Smooth muscle cell (in vitro differentiated cells): ENCODE results near the gene PPP1R37. TPM values are rescaled to one million over a fixed set of nuclear protein-coding genes. Genes with fewer than 3 reads are reported as not detected.

Experiments used
- DNase-seq: peaks from one replicate; lab custom pipeline; 2025; ENCODE audit not compliant: unreplicated experiment; lab: John Stamatoyannopoulos, UW
- H2AFZ ChIP-seq: fragments of 200-600 bp; sonication (generic); 2 replicates; pipeline ENCODE4 v1.6.0; 2016; ENCODE audit warnings: antibody characterized with exemption, low read depth, mild to moderate bottlenecking
- H3F3A ChIP-seq: fragments of 200-600 bp; sonication (generic); 2 replicates; pipeline ENCODE4 v1.6.0; 2017; ENCODE audit warnings: antibody characterized with exemption, low read depth
- H3K27ac ChIP-seq: fragments of 200-600 bp; sonication (generic); 2 replicates; pipeline ENCODE4 v1.5.1; 2016; ENCODE audit warnings: low read depth, mild to moderate bottlenecking
- H3K27me3 ChIP-seq: fragments of 200-600 bp; sonication (generic); 2 replicates; pipeline ENCODE4 v1.6.1; 2016; ENCODE audit warnings: low read depth, mild to moderate bottlenecking
- H3K36me3 ChIP-seq: fragments of 200-600 bp; sonication (generic); 2 replicates; pipeline ENCODE4 v1.5.1; 2016; ENCODE audit warnings: low read depth
- H3K4me1 ChIP-seq: fragments of 200-600 bp; sonication (generic); 2 replicates; pipeline ENCODE4 v1.5.1; 2016; ENCODE audit warnings: low read depth
- H3K4me2 ChIP-seq: fragments of 200-600 bp; sonication (generic); 2 replicates; pipeline ENCODE4 v1.6.0; 2016; ENCODE audit warnings: mild to moderate bottlenecking
- H3K4me3 ChIP-seq: fragments of 200-600 bp; sonication (generic); 2 replicates; pipeline ENCODE4 v1.5.1; 2016; ENCODE audit warnings: mild to moderate bottlenecking
- H3K79me2 ChIP-seq: fragments of 200-600 bp; sonication (generic); 2 replicates; pipeline ENCODE4 v1.6.0; 2016; ENCODE audit warnings: low read depth, mild to moderate bottlenecking
- H3K9ac ChIP-seq: fragments of 200-600 bp; sonication (generic); 2 replicates; pipeline ENCODE4 v1.6.0; 2016; ENCODE audit warnings: low read depth
- H3K9me3 ChIP-seq: fragments of 200-600 bp; sonication (generic); replicated peaks from 2 replicates; pipeline ENCODE4 v1.5.1; 2016; ENCODE audit warnings: low read depth
- H4K20me1 ChIP-seq: fragments of 200-600 bp; sonication (generic); 2 replicates; pipeline ENCODE4 v1.6.0; 2016; ENCODE audit warnings: low read depth
- WGBS: methylation state at CpG from one replicate; pipeline ENCODE4 v1.1.7; 2016; ENCODE audit warnings: low lambda C conversion rate; 5-methylcytosine and 5-hydroxymethylcytosine counted together
- polyA plus RNA-seq: library from polyadenylated mRNA; unstranded; fragments of >200 nt; fragmentation: Nextera tagmentation; extraction: Ambion mirVana; gene quantifications from 2 replicates; pipeline ENCODE4 v1.2.1, GENCODE V29; 2016
- total RNA-seq: library from RNA; depleted of rRNA; stranded (reverse); fragments of >200 nt; gene quantifications from 2 replicates; pipeline ENCODE4 v1.2.3, GENCODE V29; 2014
- TF ChIP-seq, protein P1 (sequence below): fragments of 200-600 bp; sonication (generic); IDR thresholded peaks from 2 replicates; pipeline ENCODE4 v1.5.1; 2017; ENCODE audit warnings: borderline replicate concordance, mild to moderate bottlenecking, antibody characterized with exemption; ENCODE audit not compliant: insufficient read depth, poor library complexity, severe bottlenecking

PPP1R37 gene
- total and polyA plus RNA-seq, 2 experiments from 2014 or later: 8.2 to 11.7 TPM

DNA sequence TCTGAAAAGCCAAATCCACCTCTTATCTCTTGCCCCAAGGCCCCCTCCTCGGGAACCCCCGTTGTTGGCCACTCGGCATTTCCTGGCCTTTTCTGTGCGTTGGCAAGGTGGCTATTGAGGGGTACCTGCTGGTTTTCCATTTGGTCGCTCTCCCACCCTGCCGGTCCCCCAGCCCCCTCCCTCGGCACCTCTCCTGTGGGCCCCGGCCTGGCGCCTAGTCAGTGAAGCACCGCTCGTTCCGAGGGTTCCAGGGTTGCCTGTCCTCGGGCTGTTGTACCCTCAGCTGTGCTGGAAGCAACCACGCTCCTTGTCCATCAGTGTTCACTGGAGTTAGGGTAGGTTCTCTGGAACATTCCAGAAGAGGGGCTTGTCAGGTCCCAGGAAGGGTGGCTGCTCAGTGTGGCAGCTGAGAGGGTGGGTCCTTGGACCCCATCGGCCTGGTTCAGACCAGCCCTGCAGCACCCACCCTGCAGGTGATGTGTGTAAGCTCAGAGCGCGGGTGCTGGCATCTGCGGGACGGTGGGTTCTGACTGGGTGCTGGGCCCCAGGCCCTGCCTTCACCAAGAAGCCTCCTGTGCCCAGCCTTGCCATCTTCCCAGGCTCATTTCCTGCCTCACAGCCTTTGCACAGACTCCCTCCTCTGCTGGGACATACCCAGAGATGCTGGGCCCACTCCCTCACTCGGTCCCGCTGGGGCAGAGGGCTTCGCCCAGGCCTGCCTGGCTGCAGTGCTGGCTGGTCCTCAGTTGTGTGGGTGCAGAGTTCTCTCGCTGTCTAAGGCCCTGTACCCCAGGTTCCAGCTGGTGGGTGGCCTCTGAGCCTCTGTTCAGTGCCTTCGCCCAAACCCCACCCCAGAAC, 46.5 kb downstream of the PPP1R37 start:
- H3K9ac ChIP-seq: no peak overlapping the region
- H3K36me3 ChIP-seq: no peaks in the 10 kb centered on the region
- no peaks in the 10 kb centered on the region for H3F3A ChIP-seq
- 98% methylated on average over 24 of the region's 24 CpGs for WGBS
- no peaks in the 10 kb centered on the region for H3K4me1 ChIP-seq
- no peak overlapping the region for H3K4me2 ChIP-seq
- no peak overlapping the region for H2AFZ ChIP-seq
- peaks cover 9% of the 10 kb centered on the region for H3K79me2 ChIP-seq
- H4K20me1 ChIP-seq: peaks cover 60% of the 10 kb centered on the region
- DNase-seq: no peak
- H3K27ac ChIP-seq: no peak overlapping the region
- no peaks in the 10 kb centered on the region for H3K9me3 ChIP-seq
- no peaks in the 10 kb centered on the region for H3K27me3 ChIP-seq
- H3K4me3 ChIP-seq: no peak overlapping the region
- TF ChIP-seq, protein P1, sequence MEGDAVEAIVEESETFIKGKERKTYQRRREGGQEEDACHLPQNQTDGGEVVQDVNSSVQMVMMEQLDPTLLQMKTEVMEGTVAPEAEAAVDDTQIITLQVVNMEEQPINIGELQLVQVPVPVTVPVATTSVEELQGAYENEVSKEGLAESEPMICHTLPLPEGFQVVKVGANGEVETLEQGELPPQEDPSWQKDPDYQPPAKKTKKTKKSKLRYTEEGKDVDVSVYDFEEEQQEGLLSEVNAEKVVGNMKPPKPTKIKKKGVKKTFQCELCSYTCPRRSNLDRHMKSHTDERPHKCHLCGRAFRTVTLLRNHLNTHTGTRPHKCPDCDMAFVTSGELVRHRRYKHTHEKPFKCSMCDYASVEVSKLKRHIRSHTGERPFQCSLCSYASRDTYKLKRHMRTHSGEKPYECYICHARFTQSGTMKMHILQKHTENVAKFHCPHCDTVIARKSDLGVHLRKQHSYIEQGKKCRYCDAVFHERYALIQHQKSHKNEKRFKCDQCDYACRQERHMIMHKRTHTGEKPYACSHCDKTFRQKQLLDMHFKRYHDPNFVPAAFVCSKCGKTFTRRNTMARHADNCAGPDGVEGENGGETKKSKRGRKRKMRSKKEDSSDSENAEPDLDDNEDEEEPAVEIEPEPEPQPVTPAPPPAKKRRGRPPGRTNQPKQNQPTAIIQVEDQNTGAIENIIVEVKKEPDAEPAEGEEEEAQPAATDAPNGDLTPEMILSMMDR: no peak

DNA sequence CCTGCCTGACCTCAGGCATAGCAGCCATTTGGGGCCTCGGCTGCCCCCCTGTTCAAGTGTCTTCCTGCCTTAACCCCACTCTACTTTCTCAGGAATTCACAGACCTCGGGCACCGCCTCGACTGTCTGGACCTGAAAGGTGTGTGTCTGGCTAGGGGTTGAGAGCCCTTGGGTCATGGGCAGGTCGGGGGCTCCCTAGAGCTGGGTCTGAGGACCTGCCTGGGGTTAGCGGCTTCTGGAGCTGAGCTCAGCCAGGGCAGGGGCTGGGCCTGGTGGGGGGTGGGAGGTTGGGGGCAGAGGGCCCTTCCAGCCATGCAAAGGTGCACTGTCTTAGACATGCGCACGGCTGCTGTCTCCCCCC, 47.1 kb downstream of the PPP1R37 start:
- Histone ChIP-seq H2AFZ (no peak overlapping the region), H3K36me3 (no peaks in the 10 kb centered on the region), H3K27me3 (no peaks in the 10 kb centered on the region), H4K20me1 (peaks cover 55% of the 10 kb centered on the region), H3F3A (no peaks in the 10 kb centered on the region), H3K79me2 (peaks cover 8% of the 10 kb centered on the region), H3K9ac (no peak overlapping the region), H3K4me1 (no peaks in the 10 kb centered on the region), H3K27ac (no peak overlapping the region), H3K4me2 (no peak overlapping the region), H3K9me3 (no peaks in the 10 kb centered on the region), H3K4me3 (no peak overlapping the region)
- 96% methylated on average over 8 of the region's 8 CpGs for WGBS
- DNase-seq: no peak
- TF ChIP-seq, protein P1: no peak

DNA sequence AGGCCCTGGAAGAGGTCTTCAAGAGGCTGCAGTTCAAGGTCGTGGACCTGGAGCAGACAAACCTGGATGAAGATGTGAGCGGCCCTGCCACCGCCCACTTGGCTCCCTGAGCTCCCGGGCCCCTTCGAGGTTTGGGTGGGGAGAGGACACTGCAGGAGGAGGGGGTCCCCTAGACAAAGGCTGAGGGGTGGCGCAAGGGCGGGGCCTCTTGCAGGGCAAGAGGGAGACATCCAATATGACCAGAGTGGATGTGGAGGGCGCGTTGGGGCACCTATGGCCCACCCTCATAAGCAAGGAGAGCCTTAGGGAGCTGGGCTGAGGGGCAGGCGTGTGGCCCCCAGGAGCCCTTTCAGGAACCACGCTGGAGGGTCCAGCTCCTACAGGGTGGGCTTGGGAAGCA, 47.6 kb downstream of the PPP1R37 start:
- 99% methylated on average over 10 of the region's 11 CpGs for WGBS
- Histone ChIP-seq H3K36me3 (no peaks in the 10 kb centered on the region), H3K27me3 (no peaks in the 10 kb centered on the region), H3K4me3 (no peak overlapping the region), H3K27ac (no peak overlapping the region), H3K79me2 (peaks cover 8% of the 10 kb centered on the region), H3K4me1 (no peaks in the 10 kb centered on the region), H2AFZ (no peak overlapping the region), H4K20me1 (peaks cover 52% of the 10 kb centered on the region), H3F3A (no peaks in the 10 kb centered on the region), H3K4me2 (no peak overlapping the region), H3K9me3 (no peaks in the 10 kb centered on the region), H3K9ac (no peak overlapping the region)
- DNase-seq: no peak
- TF ChIP-seq, protein P1: no peak
